ENCODE data around the gene NFATC3. TPM values are rescaled to one million over a fixed set of nuclear protein-coding genes. Genes with fewer than 3 reads are reported as not detected.
"Not testable (repeated sequence)": the region's sequence is repeated elsewhere in the genome, so short reads cannot be mapped to it uniquely, and the experiment has no call there.

Gene NFATC3
- total RNA-seq, 1 experiment from 2014 or later = 12.1 TPM

DNA sequence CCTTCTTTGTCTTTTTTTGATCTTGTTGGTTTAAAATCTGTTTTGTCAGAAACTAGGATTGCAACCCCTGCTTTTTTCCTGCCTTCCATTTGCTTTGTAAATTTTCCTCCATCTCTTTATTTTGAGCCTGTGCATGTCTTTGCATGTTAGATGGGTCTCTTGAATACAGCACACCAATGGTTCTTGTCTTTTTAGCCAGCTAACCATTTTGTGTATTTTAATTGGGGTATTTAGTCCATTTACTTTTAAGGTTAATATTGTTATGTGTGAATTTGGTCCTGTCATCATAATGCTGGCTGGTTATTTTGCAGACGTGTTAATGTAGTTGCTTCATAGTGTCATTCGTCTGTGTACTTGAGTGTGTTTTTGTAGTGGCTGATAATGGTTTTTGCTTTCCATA, 26.2 kb downstream of the NFATC3 start:
- H3K27ac ChIP-seq (ENCODE audit: low read length) = no peak overlapping the region
- no peak overlapping the region for H3K4me3 ChIP-seq (ENCODE audit: low read length)
- POLR2A ChIA-PET (ENCODE audit: unreplicated experiment) = no interaction called here
- no peaks in the 10 kb centered on the region for H3K9me2 ChIP-seq (replicated peaks; ENCODE audit: low read length)
- H3K9ac ChIP-seq (ENCODE audit: low read length) = no peak overlapping the region
- no peak overlapping the region for H2AFZ ChIP-seq (ENCODE audit: low read length)
- BruUV-seq (replicated peaks) = no TSS peak
- peaks cover 28% of the 10 kb centered on the region for H3K79me2 ChIP-seq (ENCODE audit: low read length)
- ATAC-seq = no peak
- TF ChIP-seq EZH2 (IDR thresholded peaks at IDR 0.05; ENCODE audit: low read length, unreplicated experiment) (no peak), EZH2phosphoT487 (IDR thresholded peaks at IDR 0.05; ENCODE audit: borderline replicate concordance, low read length) (no peak)
- TF ChIP-seq, protein P1, sequence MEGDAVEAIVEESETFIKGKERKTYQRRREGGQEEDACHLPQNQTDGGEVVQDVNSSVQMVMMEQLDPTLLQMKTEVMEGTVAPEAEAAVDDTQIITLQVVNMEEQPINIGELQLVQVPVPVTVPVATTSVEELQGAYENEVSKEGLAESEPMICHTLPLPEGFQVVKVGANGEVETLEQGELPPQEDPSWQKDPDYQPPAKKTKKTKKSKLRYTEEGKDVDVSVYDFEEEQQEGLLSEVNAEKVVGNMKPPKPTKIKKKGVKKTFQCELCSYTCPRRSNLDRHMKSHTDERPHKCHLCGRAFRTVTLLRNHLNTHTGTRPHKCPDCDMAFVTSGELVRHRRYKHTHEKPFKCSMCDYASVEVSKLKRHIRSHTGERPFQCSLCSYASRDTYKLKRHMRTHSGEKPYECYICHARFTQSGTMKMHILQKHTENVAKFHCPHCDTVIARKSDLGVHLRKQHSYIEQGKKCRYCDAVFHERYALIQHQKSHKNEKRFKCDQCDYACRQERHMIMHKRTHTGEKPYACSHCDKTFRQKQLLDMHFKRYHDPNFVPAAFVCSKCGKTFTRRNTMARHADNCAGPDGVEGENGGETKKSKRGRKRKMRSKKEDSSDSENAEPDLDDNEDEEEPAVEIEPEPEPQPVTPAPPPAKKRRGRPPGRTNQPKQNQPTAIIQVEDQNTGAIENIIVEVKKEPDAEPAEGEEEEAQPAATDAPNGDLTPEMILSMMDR (conservative IDR thresholded peaks at IDR 0.05; ENCODE audit: low read depth, low read length) = no peak
- no peaks in the 10 kb centered on the region for H3K4me1 ChIP-seq (ENCODE audit: insufficient read depth, low read length)
- no peak overlapping the region for H3K4me2 ChIP-seq (ENCODE audit: low read length)
- H3F3A ChIP-seq (ENCODE audit: low read length, unreplicated experiment) = no peaks in the 10 kb centered on the region
- H3K36me3 ChIP-seq (ENCODE audit: low read depth, low read length) = no peaks in the 10 kb centered on the region; the same call in 1 of the 2 replicates
- no peak for DNase-seq
- H3K9me3 ChIP-seq (ENCODE audit: low read length) = no peaks in the 10 kb centered on the region
- no peaks in the 10 kb centered on the region for H3K27me3 ChIP-seq (ENCODE audit: low read length)
- intact Hi-C loops (cut with micrococcal nuclease) = no loop called here
- no peaks in the 10 kb centered on the region for H4K20me1 ChIP-seq (ENCODE audit: low read length)
- CTCF ChIA-PET = no interaction called here

DNA sequence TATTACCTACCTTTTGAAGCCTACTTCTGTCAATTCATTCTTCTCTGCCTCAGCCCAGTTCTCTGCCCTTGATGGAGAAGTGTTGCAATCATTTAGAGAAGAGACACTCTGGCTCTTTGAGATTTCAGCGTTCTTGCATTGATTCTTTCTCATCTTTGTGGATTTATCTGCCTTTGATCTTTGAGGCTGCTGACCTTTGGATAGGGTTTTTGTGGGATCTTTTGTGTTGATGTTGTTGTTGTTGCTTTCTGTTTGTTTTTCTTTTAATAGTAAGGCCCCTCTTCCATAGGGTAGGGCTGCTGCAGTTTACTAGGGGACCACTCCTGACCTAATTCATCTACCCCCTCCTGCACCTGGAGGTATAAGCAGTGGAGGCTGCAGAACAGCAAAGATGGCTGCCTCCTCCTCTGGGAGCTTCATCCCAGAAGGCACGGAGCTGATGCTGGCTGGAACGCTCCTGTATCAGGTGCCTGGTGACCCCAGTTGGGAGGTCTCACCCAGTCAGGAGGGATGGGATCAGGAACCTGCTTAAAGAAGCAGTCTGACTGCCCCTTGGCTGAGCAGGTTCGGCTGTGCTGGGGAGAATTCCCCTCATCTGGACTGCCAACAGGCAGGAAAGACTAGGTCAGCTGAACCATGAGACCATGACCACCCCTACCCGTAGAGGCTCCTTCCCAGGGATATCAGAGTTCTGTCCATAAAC, 28.0 kb downstream of the NFATC3 start:
- no peaks in the 10 kb centered on the region for H4K20me1 ChIP-seq (ENCODE audit: low read length)
- no peaks in the 10 kb centered on the region; the same call in 1 of the 2 replicates for H3K36me3 ChIP-seq (ENCODE audit: low read depth, low read length)
- no peaks in the 10 kb centered on the region for H3K27me3 ChIP-seq (ENCODE audit: low read length)
- TF ChIP-seq EZH2phosphoT487 (IDR thresholded peaks at IDR 0.05; ENCODE audit: borderline replicate concordance, low read length) = no peak
- TF ChIP-seq, protein P1 (conservative IDR thresholded peaks at IDR 0.05; ENCODE audit: low read depth, low read length) = no peak
- no peak for TF ChIP-seq EZH2 (IDR thresholded peaks at IDR 0.05; ENCODE audit: low read length, unreplicated experiment)
- H3K27ac ChIP-seq (ENCODE audit: low read length) = no peak overlapping the region
- no peak for DNase-seq
- CTCF ChIA-PET = no interaction called here
- no peaks in the 10 kb centered on the region for H3K9me2 ChIP-seq (replicated peaks; ENCODE audit: low read length)
- no peak for ATAC-seq
- intact Hi-C loops (cut with micrococcal nuclease) = no loop called here
- BruUV-seq (replicated peaks) = no TSS peak
- H3K79me2 ChIP-seq (ENCODE audit: low read length) = peaks cover 35% of the 10 kb centered on the region
- H3K9me3 ChIP-seq (ENCODE audit: low read length) = no peaks in the 10 kb centered on the region
- H3K9ac ChIP-seq (ENCODE audit: low read length) = no peak overlapping the region
- H2AFZ ChIP-seq (ENCODE audit: low read length) = no peak overlapping the region
- POLR2A ChIA-PET (ENCODE audit: unreplicated experiment) = no interaction called here
- H3F3A ChIP-seq (ENCODE audit: low read length, unreplicated experiment) = no peaks in the 10 kb centered on the region
- H3K4me2 ChIP-seq (ENCODE audit: low read length) = no peak overlapping the region
- H3K4me3 ChIP-seq (ENCODE audit: low read length) = no peak overlapping the region
- no peaks in the 10 kb centered on the region for H3K4me1 ChIP-seq (ENCODE audit: insufficient read depth, low read length)

- intact Hi-C loops (cut with micrococcal nuclease) = no loop called here
- CTCF ChIA-PET = no interaction called here
- no TSS peak for BruUV-seq (replicated peaks)
Measured at GRCh38 chr16:68113765-68114240, 28.6 kb downstream of the NFATC3 start.

GRCh38 chr16:68114939-68115338, 29.8 kb downstream of the NFATC3 start:
- H3K4me2 ChIP-seq (ENCODE audit: low read length); CTCF ChIA-PET; H3K9me3 ChIP-seq (ENCODE audit: low read length); intact Hi-C loops (cut with micrococcal nuclease); BruUV-seq (replicated peaks); H3K9ac ChIP-seq (ENCODE audit: low read length); ATAC-seq; DNase-seq; POLR2A ChIA-PET (ENCODE audit: unreplicated experiment); H3F3A ChIP-seq (ENCODE audit: low read length, unreplicated experiment); H4K20me1 ChIP-seq (ENCODE audit: low read length); H3K27ac ChIP-seq (ENCODE audit: low read length); H3K4me3 ChIP-seq (ENCODE audit: low read length); H3K4me1 ChIP-seq (ENCODE audit: insufficient read depth, low read length); H3K27me3 ChIP-seq (ENCODE audit: low read length); H2AFZ ChIP-seq (ENCODE audit: low read length); H3K36me3 ChIP-seq (ENCODE audit: low read depth, low read length); H3K9me2 ChIP-seq (replicated peaks; ENCODE audit: low read length): not testable (repeated sequence)
- H3K79me2 ChIP-seq (ENCODE audit: low read length) = peaks cover 35% of the 10 kb centered on the region

More at GRCh38 chr16:68113765-68114240, 28.6 kb downstream of the NFATC3 start:
- Histone ChIP-seq H3K27ac (ENCODE audit: low read length) (no peak overlapping the region), H3K4me2 (ENCODE audit: low read length) (no peak overlapping the region), H4K20me1 (ENCODE audit: low read length) (no peaks in the 10 kb centered on the region), H2AFZ (ENCODE audit: low read length) (no peak overlapping the region), H3K79me2 (ENCODE audit: low read length) (peaks cover 35% of the 10 kb centered on the region), H3K36me3 (ENCODE audit: low read depth, low read length) (no peaks in the 10 kb centered on the region; the same call in 1 of the 2 replicates), H3K9ac (ENCODE audit: low read length) (no peak overlapping the region), H3K27me3 (ENCODE audit: low read length) (no peaks in the 10 kb centered on the region), H3K4me3 (ENCODE audit: low read length) (no peak overlapping the region), H3K4me1 (ENCODE audit: insufficient read depth, low read length) (no peaks in the 10 kb centered on the region), H3F3A (ENCODE audit: low read length, unreplicated experiment) (no peaks in the 10 kb centered on the region), H3K9me2 (replicated peaks; ENCODE audit: low read length) (no peaks in the 10 kb centered on the region), H3K9me3 (ENCODE audit: low read length) (no peaks in the 10 kb centered on the region)
- ATAC-seq (no peak), DNase-seq (no peak)
- TF ChIP-seq EZH2phosphoT487 (IDR thresholded peaks at IDR 0.05; ENCODE audit: borderline replicate concordance, low read length) (no peak), EZH2 (IDR thresholded peaks at IDR 0.05; ENCODE audit: low read length, unreplicated experiment) (no peak)
- TF ChIP-seq, protein P1 (conservative IDR thresholded peaks at IDR 0.05; ENCODE audit: low read depth, low read length) = no peak
- POLR2A ChIA-PET (ENCODE audit: unreplicated experiment) = no interaction called here

Measured in PC-3 (cell line).